ENCODE data around the gene LARP1. TPM values are rescaled to one million over a fixed set of nuclear protein-coding genes. Genes with fewer than 3 reads are reported as not detected.

LARP1 gene
- total RNA-seq, 2 donors from 2014 or later = 92.4 to 98.1 TPM

DNA sequence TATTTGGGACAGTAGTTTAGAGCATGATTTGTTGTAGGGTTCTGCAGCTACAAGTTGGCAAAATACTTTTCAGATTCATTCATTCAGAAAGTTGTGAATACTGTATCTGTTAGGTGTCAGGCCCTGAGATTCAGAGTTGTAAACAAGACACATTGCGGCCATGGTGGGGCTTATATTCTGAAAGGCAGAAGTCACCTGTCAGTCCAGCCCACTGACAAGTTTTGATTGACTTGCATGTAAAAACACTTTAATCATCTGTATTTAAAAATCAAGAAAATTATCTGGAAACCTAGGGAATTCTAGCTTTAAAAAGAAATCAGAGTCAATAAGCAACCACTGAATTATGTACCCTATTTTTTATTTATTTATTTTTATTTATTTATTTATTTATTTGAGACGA, 13.0 kb downstream of the LARP1 start:
- Histone ChIP-seq H3K27ac (no peak overlapping the region), H3K27me3 (no peaks in the 10 kb centered on the region), H3K36me3 (no peaks in the 10 kb centered on the region), H3K4me3 (no peak overlapping the region), H3K4me1 (peaks cover 0 to 75% of the 10 kb centered on the region in 2 donors), H3K9me3 (no peaks in the 10 kb centered on the region)
- DNase-seq (ENCODE audit: low spot score) = no peak
- TF ChIP-seq CTCF (IDR thresholded peaks at IDR 0.05) = no peak

- no peak for DNase-seq (ENCODE audit: low spot score)
- Histone ChIP-seq H3K4me3 (no peak overlapping the region), H3K27me3 (no peaks in the 10 kb centered on the region)
These were observed 14.9 kb downstream of the LARP1 start for GRCh38 chr5:154770111-154770510.

GRCh38 chr5:154771383-154771901, 16.3 kb downstream of the LARP1 start:
- Histone ChIP-seq H3K27me3 (no peaks in the 10 kb centered on the region), H3K4me1 (peaks cover 0 to 90% of the 10 kb centered on the region in 2 donors), H3K36me3 (no peaks in the 10 kb centered on the region), H3K27ac (peak overlapping the region; percentile 55 to 75), H3K9me3 (no peaks in the 10 kb centered on the region), H3K4me3 (no peak overlapping the region)
- no peak for TF ChIP-seq CTCF (IDR thresholded peaks at IDR 0.05)
- no peak for DNase-seq (ENCODE audit: low spot score)

More at GRCh38 chr5:154770111-154770510, 14.9 kb downstream of the LARP1 start:
- H3K27ac ChIP-seq = peak overlapping the region; percentile 55 to 75
- no peaks in the 10 kb centered on the region for H3K36me3 ChIP-seq
- peaks cover 0 to 90% of the 10 kb centered on the region in 2 donors for H3K4me1 ChIP-seq
- no peak for TF ChIP-seq CTCF (IDR thresholded peaks at IDR 0.05)
- no peaks in the 10 kb centered on the region for H3K9me3 ChIP-seq

DNA sequence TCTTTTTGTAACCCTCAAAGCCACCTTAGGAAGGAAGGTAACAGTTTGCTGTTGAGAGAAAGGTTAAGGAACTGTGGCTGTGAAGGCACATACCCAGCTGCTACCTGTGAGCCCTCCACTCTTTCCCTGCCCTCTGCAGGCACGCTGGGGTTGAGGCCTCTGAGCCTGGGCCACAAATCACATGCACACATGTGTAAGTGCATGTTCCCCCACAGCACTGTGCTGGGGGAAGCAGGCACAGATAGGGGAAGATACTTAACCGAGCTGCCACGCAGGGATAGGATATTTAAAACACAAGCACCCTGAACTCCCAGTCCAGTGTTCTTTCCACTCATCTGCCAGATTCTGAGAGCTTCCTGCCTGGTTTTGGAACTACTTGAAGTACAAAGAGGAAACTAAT, 18.1 kb downstream of the LARP1 start:
- H3K4me3 ChIP-seq = no peak overlapping the region
- H3K36me3 ChIP-seq = no peaks in the 10 kb centered on the region
- TF ChIP-seq CTCF (IDR thresholded peaks at IDR 0.05) = no peak
- H3K27ac ChIP-seq = peak overlapping the region in 1 of 2 donors; percentile 41
- peaks cover 0 to 79% of the 10 kb centered on the region in 2 donors for H3K4me1 ChIP-seq
- H3K9me3 ChIP-seq = no peaks in the 10 kb centered on the region
- no peak for DNase-seq (ENCODE audit: low spot score)
- H3K27me3 ChIP-seq = no peaks in the 10 kb centered on the region

GRCh38 chr5:154776167-154776566, 21.0 kb downstream of the LARP1 start:
- Histone ChIP-seq H3K27me3 (no peaks in the 10 kb centered on the region), H3K27ac (peak overlapping the region; percentile 15 to 20), H3K4me1 (peaks cover 0 to 81% of the 10 kb centered on the region in 2 donors), H3K4me3 (no peak overlapping the region), H3K9me3 (no peaks in the 10 kb centered on the region), H3K36me3 (no peaks in the 10 kb centered on the region)
- DNase-seq (ENCODE audit: low spot score) = no peak
- TF ChIP-seq CTCF (IDR thresholded peaks at IDR 0.05) = no peak

DNA sequence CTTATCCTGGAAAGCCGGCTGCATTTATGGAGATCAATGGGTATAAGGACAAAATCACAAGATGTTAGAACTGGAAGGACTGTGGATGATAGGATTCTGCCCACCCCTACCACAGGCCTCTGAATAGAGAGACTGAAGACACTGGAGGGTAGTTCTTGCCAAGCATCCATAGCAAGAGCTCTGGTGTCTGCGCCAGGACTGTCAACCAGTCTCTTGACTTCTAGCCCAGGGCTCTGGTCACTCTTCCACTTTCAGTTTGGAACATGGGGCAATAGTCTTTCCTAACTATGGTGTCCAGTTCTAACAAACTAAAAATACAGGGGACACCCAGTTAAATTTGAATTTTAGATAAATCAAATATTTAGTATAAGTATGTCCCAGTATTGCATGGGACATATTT, 23.4 kb downstream of the LARP1 start:
- peaks cover 0 to 88% of the 10 kb centered on the region in 2 donors for H3K4me1 ChIP-seq

More for the DNA sequence above, 23.4 kb downstream of the LARP1 start:
- no peak for DNase-seq (ENCODE audit: low spot score)
- H3K4me3 ChIP-seq = no peak overlapping the region
- H3K27ac ChIP-seq = no peak overlapping the region
- TF ChIP-seq CTCF (IDR thresholded peaks at IDR 0.05) = no peak
- H3K36me3 ChIP-seq = no peaks in the 10 kb centered on the region
- no peaks in the 10 kb centered on the region for H3K27me3 ChIP-seq
- H3K9me3 ChIP-seq = no peaks in the 10 kb centered on the region
